ENCODE data around the gene LINGO3. TPM values are rescaled to one million over a fixed set of nuclear protein-coding genes. Genes with fewer than 3 reads are reported as not detected.
A peak's percentile ranks its signal among the peaks of the same experiment; 100 is the strongest.

The LINGO3 gene
- total and polyA plus RNA-seq, 10 of the 15 experiments (the other 5 are each of a cell fraction or from before 2014, with no cell fraction given): 0.09 to 2.0 (median 0.40) TPM; not detected in 5

GRCh38 chr19:2276429-2276986 lies 31.4 kb downstream of the LINGO3 start (continued):
- no peak for TF ChIP-seq CTCF (IDR thresholded peaks at IDR 0.05 in 2 of 3, conservative IDR thresholded peaks at IDR 0.05 in 1 of 3; ENCODE audit: control insufficient read depth in 2 of 3, extremely low read depth in 1 of 3, insufficient read depth in 1 of 3, low read depth in 3 of 3, low read length in 3 of 3)
- no peak for TF ChIP-seq LARP7 (IDR thresholded peaks at IDR 0.05)

- Histone ChIP-seq H3K9ac (ENCODE audit: control insufficient read depth, insufficient read depth, low read length) (no peak overlapping the region), H3K4me1 (ENCODE audit: control insufficient read depth, insufficient read depth, low read length) (peaks cover 7% of the 10 kb centered on the region), H3K9me3 (replicated peaks; ENCODE audit: control insufficient read depth, insufficient read depth, low read length) (no peaks in the 10 kb centered on the region), H3K27me3 (replicated peaks in 1 of 2; ENCODE audit: control insufficient read depth in 2 of 2, insufficient read depth in 2 of 2, low read length in 1 of 2) (no peaks in the 10 kb centered on the region), H3K27ac (ENCODE audit: control insufficient read depth, insufficient read depth) (no peak overlapping the region), H3K4me3 (no peak overlapping the region), H4K20me1 (ENCODE audit: control insufficient read depth, insufficient read depth) (peaks cover 10% of the 10 kb centered on the region), H3K36me3 (ENCODE audit: control insufficient read depth in 2 of 2, insufficient read depth in 2 of 2, low read length in 1 of 2) (peaks cover 4 to 19% of the 10 kb centered on the region in 2 experiments), H2AFZ (ENCODE audit: control insufficient read depth, low read depth, low read length) (no peak overlapping the region), H3K79me2 (ENCODE audit: control insufficient read depth, insufficient read depth, low read length) (peaks cover 38% of the 10 kb centered on the region), H3K4me2 (ENCODE audit: control insufficient read depth, insufficient read depth) (no peak overlapping the region)
- POLR2A ChIA-PET: no interaction called here
- FAIRE-seq (no peak), DNase-seq (ENCODE audit: low read depth, low spot score) (no peak), ATAC-seq (no peak)
- in situ Hi-C loops (cut with MboI): loop anchor here (10.0 kb wide), 1 partner anchor 339 kb away; no protein-coding TSS in a partner anchor
- 97% methylated on average over 50 of the region's 74 CpGs for WGBS (ENCODE audit: insufficient coverage, insufficient replicate concordance, low lambda C conversion rate, missing lambda C conversion rate)
- RAD21 ChIA-PET (ENCODE audit: unreplicated experiment): interaction anchor here (1.1 to 4.5 kb wide), 4 partner anchors 18 to 116 kb away, joined by 3 to 44 read pairs (median 4); no protein-coding TSS in a partner anchor
- CTCF ChIA-PET: interaction anchor here (1.0 to 6.4 kb wide), 8 partner anchors 9 to 116 kb away, joined by 3 to 46 read pairs (median 8); no protein-coding TSS in a partner anchor
- no TSS peak for BruUV-seq (replicated peaks)
- intact Hi-C loops (cut with micrococcal nuclease; ENCODE audit: unreplicated experiment): loop anchor here (1.0 to 10.0 kb wide), 3 partner anchors 40 to 509 kb away; partner anchors contain the start of genes SGTA and THOP1
- SMC1A ChIA-PET (ENCODE audit: uncharacterized antibody, unreplicated experiment): interaction anchor here (2.1 to 5.1 kb wide), 3 partner anchors 37 to 117 kb away, joined by 5 to 30 read pairs (median 10); no protein-coding TSS in a partner anchor
- peak; percentile 30 for TF ChIP-seq POLR2A (IDR thresholded peaks at IDR 0.05; ENCODE audit: low read depth, low read length)
- TF ChIP-seq JUNB (IDR thresholded peaks at IDR 0.05): no peak
- no peak for TF ChIP-seq NBN (IDR thresholded peaks at IDR 0.05)
- TF ChIP-seq SUPT20H (IDR thresholded peaks at IDR 0.05; ENCODE audit: borderline replicate concordance, control insufficient read depth, low read depth, low read length): no peak
- TF ChIP-seq POLR2AphosphoS5 (IDR thresholded peaks at IDR 0.05; ENCODE audit: low read length): peak; percentile 3; the same call in 1 of the 2 replicates
- no peak for TF ChIP-seq SMC3 (IDR thresholded peaks at IDR 0.05; ENCODE audit: borderline replicate concordance, low read length)
- TF ChIP-seq RAD51 (IDR thresholded peaks at IDR 0.05): no peak
These were observed 32.1 kb downstream of the LINGO3 start for GRCh38 chr19:2275588-2276428.

Data from GM12878 (cell line).